Central memory CD8-positive, alpha-beta T cell (primary cell): ENCODE measurements around the gene SPR.

Source experiments
- ATAC-seq: fragments of 150-1000 bp; cut with Tn5 transposase; replicated peaks from 2 replicates; pipeline ENCODE4 v1.10.0; 2022; ENCODE audit warnings: mild to moderate bottlenecking, moderate FRiP score, moderate number of reproducible peaks; ENCODE audit not compliant: poor library complexity, severe bottlenecking; ENCODE audit errors: extremely low read depth
- DNase-seq, 2 donors: peaks; one replicate each; pipeline ENCODE4 v3.0.0; 2021; ENCODE audit warnings: low spot score in 2 of 2
- H3K27ac Mint-ChIP-seq: one replicate; pipeline ENCODE4 v1.8.0; 2022; ENCODE audit warnings: low read depth, mild to moderate bottlenecking, moderate library complexity, mixed read lengths
- H3K27me3 Mint-ChIP-seq: one replicate; pipeline ENCODE4 v1.8.0; 2022; ENCODE audit warnings: mixed read lengths
- H3K36me3 Mint-ChIP-seq: one replicate; pipeline ENCODE4 v1.8.0; 2022; ENCODE audit warnings: mild to moderate bottlenecking, moderate library complexity, mixed read lengths; ENCODE audit not compliant: insufficient read depth
- H3K4me1 Mint-ChIP-seq: one replicate; pipeline ENCODE4 v1.8.0; 2022; ENCODE audit warnings: mixed read lengths
- H3K4me3 Mint-ChIP-seq: one replicate; pipeline ENCODE4 v1.8.0; 2022; ENCODE audit warnings: mild to moderate bottlenecking, moderate library complexity, mixed read lengths
- H3K9me3 Mint-ChIP-seq: one replicate; pipeline ENCODE4 v1.8.0; 2022; ENCODE audit warnings: mixed read lengths

Gene SPR

DNA sequence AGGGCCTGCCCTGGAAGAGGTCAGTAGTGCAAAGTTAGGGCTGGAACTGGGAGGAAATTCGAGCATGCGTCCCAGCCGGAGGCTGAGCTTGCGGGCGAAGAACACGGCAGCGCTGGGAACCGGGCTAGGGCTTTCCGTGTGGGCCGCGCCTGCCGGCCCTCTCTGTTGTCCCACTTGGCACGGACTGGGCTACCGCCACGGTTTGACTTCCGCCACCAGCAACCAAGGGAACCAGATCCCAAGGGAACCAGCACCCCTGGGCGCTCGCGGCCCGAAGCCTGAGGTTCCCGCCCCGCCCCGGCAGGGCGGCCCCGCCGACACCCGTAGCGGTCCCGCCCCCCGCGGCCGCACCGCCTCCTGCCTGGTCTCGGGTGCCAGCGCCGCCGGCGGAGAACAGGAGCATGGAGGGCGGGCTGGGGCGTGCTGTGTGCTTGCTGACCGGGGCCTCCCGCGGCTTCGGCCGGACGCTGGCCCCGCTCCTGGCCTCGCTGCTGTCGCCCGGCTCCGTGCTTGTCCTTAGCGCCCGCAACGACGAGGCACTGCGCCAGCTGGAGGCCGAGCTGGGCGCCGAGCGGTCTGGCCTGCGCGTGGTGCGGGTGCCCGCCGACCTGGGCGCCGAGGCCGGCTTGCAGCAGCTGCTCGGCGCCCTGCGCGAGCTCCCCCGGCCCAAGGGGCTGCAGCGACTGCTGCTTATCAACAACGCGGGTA lies at the start of gene SPR:
SPR (plus strand) TSS at position 377 of the 708 bp plus-strand sequence; CDS start at position 402, 25 bp downstream.
- H3K9me3 Mint-ChIP-seq = no peaks in the 10 kb centered on the region
- H3K36me3 Mint-ChIP-seq = no peaks in the 10 kb centered on the region
- H3K4me3 Mint-ChIP-seq = peak within 1 kb of the TSS; percentile 74
- H3K27me3 Mint-ChIP-seq = peaks cover 85% of the 10 kb centered on the region
- H3K4me1 Mint-ChIP-seq = peaks cover 5% of the 10 kb centered on the region
- H3K27ac Mint-ChIP-seq = no peak within 1 kb of the TSS
- DNase-seq (no peak), ATAC-seq (peak; percentile 81)

DNA sequence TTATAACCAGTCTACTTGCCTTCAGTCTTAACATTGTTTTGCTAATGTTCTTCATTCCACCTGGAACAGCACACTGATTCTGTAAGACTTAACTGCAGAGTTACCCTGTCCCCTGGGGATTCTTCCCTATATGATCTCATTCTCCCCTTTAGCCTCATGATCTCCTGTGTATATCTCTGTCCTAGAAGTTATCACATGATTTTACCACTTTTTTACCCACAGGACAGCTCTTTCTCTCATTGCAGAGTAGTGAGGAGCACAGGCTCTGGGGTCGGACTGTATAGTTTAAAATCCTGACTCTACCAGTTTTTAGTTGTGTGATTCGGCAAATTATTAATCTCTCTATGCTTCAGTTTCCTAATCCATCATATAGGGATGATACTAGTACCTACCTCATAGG lies 47.1 kb upstream of the SPR start:
- DNase-seq = no peak
- no peak for ATAC-seq
- H3K4me3 Mint-ChIP-seq = no peak overlapping the region
- no peaks in the 10 kb centered on the region for H3K9me3 Mint-ChIP-seq
- peaks cover 33% of the 10 kb centered on the region for H3K27me3 Mint-ChIP-seq
- H3K36me3 Mint-ChIP-seq = peaks cover 2% of the 10 kb centered on the region
- no peak overlapping the region for H3K27ac Mint-ChIP-seq
- no peaks in the 10 kb centered on the region for H3K4me1 Mint-ChIP-seq

DNA sequence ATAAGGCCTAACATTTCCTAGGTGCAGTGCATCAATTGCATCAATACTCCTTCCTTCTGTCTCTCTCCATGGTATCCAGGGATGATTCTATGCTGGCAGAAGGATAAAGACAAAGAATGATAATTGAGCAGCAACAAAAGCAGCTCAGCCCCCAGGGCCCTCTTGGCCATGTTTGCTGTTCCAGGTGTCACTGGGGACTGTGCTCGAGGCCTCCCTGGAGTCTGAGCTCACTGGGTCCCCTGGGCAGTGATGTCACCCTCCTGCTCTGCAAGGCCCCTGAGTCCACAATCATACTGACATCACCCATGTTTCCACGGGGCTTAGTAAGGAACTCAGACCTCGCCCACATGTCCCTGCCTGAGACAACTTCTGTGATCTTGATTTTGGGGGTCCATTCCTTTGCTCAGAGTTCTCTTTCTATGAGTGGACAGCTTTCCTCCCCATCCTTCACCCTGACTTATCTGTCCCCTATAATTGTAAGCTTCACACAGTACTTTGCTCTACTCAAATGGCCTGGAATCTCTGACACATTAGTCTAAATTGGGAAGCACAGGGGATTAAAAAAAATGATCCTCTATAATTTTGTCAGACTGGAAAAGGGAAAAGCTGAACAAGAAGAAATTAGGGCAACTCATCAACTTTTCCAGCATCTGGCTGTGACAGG lies 45.6 kb upstream of the SPR start:
- no peak overlapping the region for H3K4me3 Mint-ChIP-seq
- no peak for DNase-seq
- no peak overlapping the region for H3K27ac Mint-ChIP-seq
- H3K9me3 Mint-ChIP-seq = no peaks in the 10 kb centered on the region
- peaks cover 33% of the 10 kb centered on the region for H3K27me3 Mint-ChIP-seq
- no peak for ATAC-seq
- no peaks in the 10 kb centered on the region for H3K4me1 Mint-ChIP-seq
- no peaks in the 10 kb centered on the region for H3K36me3 Mint-ChIP-seq

DNA sequence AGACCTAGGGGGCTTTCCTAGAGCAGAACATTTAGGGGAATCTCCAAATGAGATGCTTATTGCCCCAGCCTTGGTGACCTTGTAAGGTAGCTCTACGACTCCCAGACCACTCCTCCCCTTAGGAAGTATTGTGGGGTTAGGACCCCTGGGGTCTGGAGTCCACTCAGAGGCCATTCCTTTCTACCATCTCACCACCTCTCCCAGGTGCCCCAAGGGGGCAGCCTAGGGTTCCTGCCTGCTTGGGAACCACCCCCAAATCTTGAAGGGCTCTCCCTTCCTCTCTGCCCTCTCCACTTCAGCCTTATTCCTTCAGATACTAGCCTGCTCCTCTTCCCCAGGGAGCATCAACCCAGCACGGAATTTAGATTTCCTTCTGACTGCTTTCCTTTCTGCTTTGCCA lies 43.9 kb upstream of the SPR start:
- Mint-ChIP-seq H3K4me3 (no peak overlapping the region), H3K36me3 (no peaks in the 10 kb centered on the region), H3K9me3 (no peaks in the 10 kb centered on the region), H3K27me3 (peaks cover 33% of the 10 kb centered on the region), H3K27ac (no peak overlapping the region), H3K4me1 (no peaks in the 10 kb centered on the region)
- DNase-seq (no peak), ATAC-seq (no peak)

DNA sequence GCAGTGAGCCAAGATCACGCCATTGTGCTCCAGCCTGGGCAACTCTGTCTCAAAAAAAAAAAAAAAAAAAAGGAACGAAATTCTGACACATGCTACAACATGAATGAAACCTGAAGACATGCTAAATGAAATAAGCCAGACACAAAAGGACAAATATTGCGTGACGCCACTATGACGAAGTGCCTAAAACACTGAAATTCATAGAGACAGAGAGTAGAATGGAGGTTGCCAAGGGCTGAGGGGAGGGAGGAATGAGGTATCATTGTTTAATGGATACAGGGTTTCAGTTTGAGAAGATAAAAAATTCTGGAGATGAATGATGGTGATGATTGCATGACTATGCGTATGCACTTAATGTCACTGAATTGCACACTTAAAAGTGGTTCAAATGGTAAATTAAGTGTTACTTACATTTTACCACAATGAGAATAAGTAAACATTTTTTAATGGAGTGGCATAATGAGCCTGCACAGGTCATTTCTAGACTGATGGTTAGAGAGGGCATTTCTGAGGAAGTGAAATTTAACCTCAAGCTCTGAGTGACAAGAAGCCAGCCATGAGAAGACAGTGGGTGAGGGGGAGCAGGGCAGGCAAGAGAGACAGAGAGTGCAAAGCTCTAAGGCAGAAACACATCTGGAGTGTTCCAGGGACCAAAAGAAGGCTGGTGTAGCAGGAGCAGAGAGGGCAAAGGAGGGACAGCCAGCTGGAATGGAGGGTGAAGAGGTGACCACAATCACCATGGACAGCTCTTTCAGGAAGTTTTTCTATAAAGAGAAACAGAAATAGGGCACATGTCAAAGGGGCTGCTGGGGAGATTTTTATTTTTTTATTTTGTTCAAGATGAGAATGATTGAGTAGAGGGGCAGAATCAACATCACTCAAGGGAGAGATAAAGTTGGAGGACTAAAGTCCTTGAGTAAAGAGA lies 40.8 kb upstream of the SPR start:
- DNase-seq (no peak), ATAC-seq (no peak)
- peaks cover 23% of the 10 kb centered on the region for H3K27me3 Mint-ChIP-seq
- H3K36me3 Mint-ChIP-seq = no peaks in the 10 kb centered on the region
- H3K4me3 Mint-ChIP-seq = no peak overlapping the region
- H3K9me3 Mint-ChIP-seq = no peaks in the 10 kb centered on the region
- no peaks in the 10 kb centered on the region for H3K4me1 Mint-ChIP-seq
- H3K27ac Mint-ChIP-seq = no peak overlapping the region

DNA sequence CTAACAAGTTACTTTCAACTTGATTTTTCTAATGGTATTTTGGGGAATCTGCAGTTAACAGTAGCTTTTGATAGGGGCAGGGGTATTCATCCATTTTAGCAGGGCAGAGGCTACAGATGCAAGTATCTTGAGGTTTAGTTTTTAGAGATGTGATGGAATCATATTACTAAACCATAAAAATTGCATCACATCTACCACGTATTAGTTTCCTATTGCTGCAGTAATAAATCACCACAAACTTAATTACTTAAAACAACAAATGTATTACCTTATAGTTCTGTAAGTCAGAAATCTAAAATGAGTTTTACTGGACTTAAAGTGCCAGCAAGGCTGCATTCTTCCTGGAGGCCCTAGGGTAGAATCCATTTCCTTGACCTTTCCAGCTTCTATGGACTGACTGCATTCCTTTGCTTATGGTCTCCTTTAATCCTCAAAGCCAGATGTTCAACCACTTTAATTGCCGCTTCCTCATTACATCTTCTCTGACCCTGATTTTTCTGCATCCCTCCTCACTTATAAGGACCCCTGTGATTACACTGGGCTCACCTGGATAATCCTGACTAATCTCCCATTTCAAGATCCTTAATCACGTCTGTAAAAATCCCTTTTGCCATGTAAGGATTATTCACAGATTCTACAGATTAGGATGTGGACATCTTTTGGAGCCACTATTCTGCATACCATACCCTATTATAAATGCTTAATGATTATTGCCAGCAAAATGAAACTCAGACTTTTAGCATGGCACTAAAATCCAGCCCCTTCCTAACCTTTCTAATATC lies 39.5 kb upstream of the SPR start:
- Mint-ChIP-seq H3K27ac (no peak overlapping the region), H3K27me3 (peaks cover 18% of the 10 kb centered on the region), H3K4me1 (no peaks in the 10 kb centered on the region), H3K36me3 (no peaks in the 10 kb centered on the region), H3K4me3 (no peak overlapping the region), H3K9me3 (no peaks in the 10 kb centered on the region)
- DNase-seq (no peak), ATAC-seq (no peak)

DNA sequence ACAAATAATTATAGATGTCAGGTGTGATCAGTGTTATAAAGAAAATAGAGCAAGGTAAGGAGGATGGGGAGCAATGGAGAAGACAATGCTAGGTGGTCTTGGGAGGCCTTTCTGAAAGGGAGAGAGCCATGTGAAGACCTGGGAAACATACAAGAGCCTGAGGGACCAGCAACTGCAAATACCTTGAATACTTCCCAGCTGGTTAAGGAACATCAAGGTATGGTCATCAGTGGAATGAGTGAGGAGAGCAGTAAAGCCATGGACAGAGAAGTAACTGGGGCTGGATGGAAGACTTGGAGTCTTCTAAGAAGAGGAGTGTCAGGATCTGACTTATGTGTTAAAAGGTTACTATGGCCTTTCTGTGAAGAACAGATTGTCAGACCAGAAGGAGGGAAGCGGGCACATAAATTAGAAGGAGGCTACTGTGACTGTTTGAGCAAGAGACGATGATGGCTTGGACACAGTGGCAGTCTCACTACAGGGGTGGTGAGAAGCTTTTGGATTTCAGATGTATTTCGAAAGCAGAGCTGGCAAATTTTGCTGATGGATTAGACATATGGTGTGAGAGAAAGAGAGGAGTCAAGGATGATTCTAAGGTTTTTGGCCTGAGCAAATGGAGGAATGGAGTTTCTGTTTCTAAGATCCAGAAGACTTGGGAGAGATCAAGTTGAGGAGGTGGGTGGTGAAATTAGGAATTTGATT lies 38.6 kb upstream of the SPR start:
- no peak overlapping the region for H3K4me3 Mint-ChIP-seq
- ATAC-seq = no peak
- no peak for DNase-seq
- H3K27me3 Mint-ChIP-seq = peaks cover 17% of the 10 kb centered on the region
- no peaks in the 10 kb centered on the region for H3K4me1 Mint-ChIP-seq
- no peaks in the 10 kb centered on the region for H3K36me3 Mint-ChIP-seq
- H3K27ac Mint-ChIP-seq = no peak overlapping the region
- no peaks in the 10 kb centered on the region for H3K9me3 Mint-ChIP-seq

DNA sequence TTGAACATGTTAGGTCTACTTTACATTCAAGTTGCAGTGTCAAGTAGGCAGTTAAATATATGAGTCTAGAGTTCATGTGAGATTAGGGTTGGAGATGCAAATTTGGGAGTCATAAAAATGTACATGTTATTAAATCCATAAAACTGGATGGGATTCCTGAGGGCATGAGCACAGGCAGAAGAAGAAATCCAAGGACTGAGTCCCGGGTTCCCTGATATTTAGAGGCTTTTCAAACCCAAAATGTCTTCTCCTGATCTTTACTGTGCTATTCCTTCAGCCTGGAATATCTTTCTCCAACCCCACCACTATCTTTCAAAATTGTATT lies 38.1 kb upstream of the SPR start:
- Mint-ChIP-seq H3K36me3 (no peaks in the 10 kb centered on the region), H3K9me3 (no peaks in the 10 kb centered on the region), H3K27ac (no peak overlapping the region), H3K27me3 (peaks cover 21% of the 10 kb centered on the region), H3K4me1 (no peaks in the 10 kb centered on the region), H3K4me3 (no peak overlapping the region)
- DNase-seq = no peak
- ATAC-seq = no peak

DNA sequence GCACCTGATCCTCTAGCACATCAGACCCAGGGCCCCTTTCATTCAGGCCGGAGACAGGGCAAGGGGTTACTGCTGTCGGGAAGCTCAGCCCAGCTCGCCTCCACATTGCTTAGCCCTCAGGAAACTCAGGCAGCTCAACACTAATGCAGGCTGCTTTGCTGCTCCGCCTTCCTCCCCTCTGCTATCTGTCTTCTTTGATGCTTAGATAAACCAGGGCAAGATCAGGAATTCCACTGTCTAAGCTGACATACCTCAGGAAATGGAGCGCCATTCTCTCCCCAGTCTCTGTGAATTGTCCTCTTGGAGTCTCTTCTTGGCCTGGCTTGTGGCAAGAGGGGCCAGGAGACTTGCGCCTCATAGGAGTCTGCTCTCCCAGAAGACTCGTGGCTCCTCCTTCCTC lies 35.9 kb upstream of the SPR start:
- peaks cover 43% of the 10 kb centered on the region for H3K27me3 Mint-ChIP-seq
- no peaks in the 10 kb centered on the region for H3K9me3 Mint-ChIP-seq
- no peak for ATAC-seq
- no peaks in the 10 kb centered on the region for H3K36me3 Mint-ChIP-seq
- no peak for DNase-seq
- H3K4me1 Mint-ChIP-seq = no peaks in the 10 kb centered on the region
- H3K4me3 Mint-ChIP-seq = no peak overlapping the region
- no peak overlapping the region for H3K27ac Mint-ChIP-seq

DNA sequence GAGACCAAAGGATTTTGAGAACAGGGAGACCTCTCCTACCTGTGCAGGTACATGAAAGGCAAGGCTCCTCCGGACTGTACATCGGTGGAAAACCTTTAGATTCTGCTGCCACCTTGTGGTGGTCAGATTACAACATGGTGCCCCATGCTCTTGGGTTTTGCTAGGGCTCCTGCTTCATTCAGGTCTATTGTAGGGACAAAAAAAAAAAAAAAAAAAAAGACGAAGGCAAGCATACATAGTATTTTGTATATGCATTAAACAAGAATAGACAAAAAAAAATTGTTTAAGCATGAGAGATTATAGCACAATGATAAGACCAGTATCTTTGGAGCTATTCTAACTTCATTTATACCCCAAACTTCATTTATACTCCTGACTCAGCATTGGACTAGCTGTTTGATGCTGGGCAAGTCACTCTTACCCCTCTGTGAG lies 27.4 kb upstream of the SPR start:
- no peak for DNase-seq
- no peaks in the 10 kb centered on the region for H3K9me3 Mint-ChIP-seq
- H3K27me3 Mint-ChIP-seq = peaks cover 78% of the 10 kb centered on the region
- H3K4me3 Mint-ChIP-seq = no peak overlapping the region
- no peaks in the 10 kb centered on the region for H3K36me3 Mint-ChIP-seq
- H3K27ac Mint-ChIP-seq = no peak overlapping the region
- H3K4me1 Mint-ChIP-seq = peaks cover 9% of the 10 kb centered on the region
- peak; percentile 49 for ATAC-seq

DNA sequence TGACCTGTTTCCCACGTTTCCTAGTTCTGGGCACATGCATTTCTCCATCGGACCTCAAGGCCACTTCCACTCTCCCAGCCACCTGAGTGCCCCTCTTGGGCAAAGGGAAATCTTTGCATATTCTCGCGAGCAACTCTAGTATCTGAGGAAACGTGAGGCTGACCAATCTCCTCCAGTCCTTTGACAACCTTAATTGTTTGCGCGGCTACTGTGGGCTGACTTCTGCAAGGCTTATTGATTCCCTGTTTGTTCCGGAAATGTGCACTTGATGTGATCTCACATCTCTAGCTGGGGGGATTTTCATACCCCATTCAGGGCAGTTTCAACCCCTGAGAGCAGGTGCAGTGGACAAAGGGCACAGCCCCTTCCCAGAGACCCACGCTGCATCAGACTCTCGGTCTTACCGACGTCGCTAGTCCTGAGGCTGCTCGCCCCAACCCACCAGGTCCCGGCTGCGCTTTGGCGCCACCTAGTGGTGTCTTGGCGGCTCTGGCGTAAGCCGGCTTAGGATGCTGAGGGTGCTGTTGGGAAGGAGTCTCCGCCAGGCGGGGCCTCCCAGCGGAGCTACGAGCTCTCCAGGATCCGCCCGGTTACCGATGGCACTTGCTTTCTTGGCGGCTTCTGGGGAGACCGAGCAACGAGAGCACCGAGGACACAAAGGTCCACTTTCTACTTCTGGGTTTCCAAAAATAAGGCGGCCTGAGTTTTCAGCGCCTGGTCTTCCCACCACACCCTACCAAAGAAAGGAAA lies 24.8 kb upstream of the SPR start:
- Mint-ChIP-seq H3K27me3 (peaks cover 76% of the 10 kb centered on the region), H3K9me3 (no peaks in the 10 kb centered on the region), H3K36me3 (peaks cover 3% of the 10 kb centered on the region), H3K4me1 (peaks cover 9% of the 10 kb centered on the region), H3K4me3 (peak overlapping the region; percentile 36), H3K27ac (no peak overlapping the region)
- peak; percentile 89 for ATAC-seq
- peak; percentile 76 to 85 for DNase-seq
